H9 (cell line): Measurements from ENCODE around the gene PTGFR. TPM values are rescaled to one million over a fixed set of nuclear protein-coding genes. Genes with fewer than 3 reads are reported as not detected.

Experiments used
- DNase-seq: peaks from one replicate; pipeline ENCODE4 v3.0.0-alpha.2; 2017
- H2AFZ ChIP-seq: one replicate; pipeline ENCODE4 v1.6.1; 2013; ENCODE audit warnings: mild to moderate bottlenecking, low read length, control low read depth, moderate library complexity
- H2AK5ac ChIP-seq: 2 replicates; pipeline ENCODE4 v1.6.1; 2013; ENCODE audit warnings: low read length, control low read depth, mixed read lengths; ENCODE audit not compliant: insufficient read length
- H2BK120ac ChIP-seq: one replicate; pipeline ENCODE4 v1.6.1; 2013; ENCODE audit warnings: low read depth, mild to moderate bottlenecking, low read length, control low read depth, inconsistent platforms; ENCODE audit not compliant: poor library complexity, severe bottlenecking
- H2BK12ac ChIP-seq: 2 replicates; pipeline ENCODE4 v1.6.1; 2013; ENCODE audit warnings: low read length, control low read depth, mixed read lengths, low read depth; ENCODE audit not compliant: insufficient read length
- H2BK15ac ChIP-seq: 2 replicates; pipeline ENCODE4 v1.6.1; 2013; ENCODE audit warnings: low read depth, low read length, control low read depth
- H2BK20ac ChIP-seq: one replicate; pipeline ENCODE4 v1.6.1; 2013; ENCODE audit warnings: low read depth, mild to moderate bottlenecking, low read length, control low read depth, inconsistent platforms; ENCODE audit not compliant: poor library complexity, severe bottlenecking
- H2BK5ac ChIP-seq: 2 replicates; pipeline ENCODE4 v1.6.1; 2013; ENCODE audit warnings: low read length, control low read depth, mixed read lengths; ENCODE audit not compliant: insufficient read length
- H3K14ac ChIP-seq: 2 replicates; pipeline ENCODE4 v1.6.1; 2013; ENCODE audit warnings: low read length, control low read depth; ENCODE audit not compliant: insufficient read depth
- H3K18ac ChIP-seq: 2 replicates; pipeline ENCODE4 v1.6.1; 2013; ENCODE audit warnings: low read depth, mild to moderate bottlenecking, mixed read lengths, low read length, control low read depth; ENCODE audit not compliant: insufficient read length
- H3K23ac ChIP-seq: 2 replicates; pipeline ENCODE4 v1.6.1; 2013; ENCODE audit warnings: low read length, control low read depth, mixed read lengths, low read depth; ENCODE audit not compliant: insufficient read length
- H3K23me2 ChIP-seq: 2 replicates; pipeline ENCODE4 v1.6.1; 2013; ENCODE audit warnings: low read depth, mild to moderate bottlenecking, mixed read lengths, low read length, control low read depth; ENCODE audit not compliant: insufficient read length, poor library complexity, severe bottlenecking
- H3K27ac ChIP-seq: 2 replicates; pipeline ENCODE4 v1.5.1; 2013; ENCODE audit warnings: low read length, control low read depth, mixed read lengths, low read depth; ENCODE audit not compliant: insufficient read length
- H3K27me3 ChIP-seq: 2 replicates; pipeline ENCODE4 v1.6.1; 2013; ENCODE audit warnings: low read length, control low read depth, inconsistent platforms; ENCODE audit not compliant: insufficient read depth
- H3K4ac ChIP-seq: 2 replicates; pipeline ENCODE4 v1.6.1; 2013; ENCODE audit warnings: low read depth, mild to moderate bottlenecking, control low read depth, inconsistent platforms, low read length, moderate library complexity
- H3K4me1 ChIP-seq: 2 replicates; pipeline ENCODE4 v1.6.1; 2013; ENCODE audit warnings: low read length, control low read depth, inconsistent platforms; ENCODE audit not compliant: insufficient read depth
- H3K4me2 ChIP-seq: 2 replicates; pipeline ENCODE4 v1.6.1; 2013; ENCODE audit warnings: low read length, control low read depth, mixed read lengths; ENCODE audit not compliant: insufficient read length, insufficient read depth
- H3K56ac ChIP-seq: 2 replicates; pipeline ENCODE4 v1.6.1; 2013; ENCODE audit warnings: low read depth, mild to moderate bottlenecking, mixed read lengths, low read length, control low read depth; ENCODE audit not compliant: insufficient read length
- H3K79me1 ChIP-seq: 2 replicates; pipeline ENCODE4 v1.6.1; 2013; ENCODE audit warnings: low read depth, mild to moderate bottlenecking, moderate library complexity, low read length, control low read depth, inconsistent platforms; ENCODE audit not compliant: insufficient read depth, poor library complexity, severe bottlenecking
- H3K79me2 ChIP-seq: 2 replicates; pipeline ENCODE4 v1.6.1; 2013; ENCODE audit warnings: low read length, control low read depth, inconsistent platforms; ENCODE audit not compliant: insufficient read depth
- H3K9ac ChIP-seq: 2 replicates; pipeline ENCODE4 v1.6.1; 2013; ENCODE audit warnings: low read length, control low read depth, mixed read lengths; ENCODE audit not compliant: insufficient read length; ENCODE audit errors: extremely low read depth
- H3K9me3 ChIP-seq: one replicate; pipeline ENCODE4 v1.6.1; 2013; ENCODE audit warnings: low read depth, low read length, inconsistent platforms; ENCODE audit not compliant: control insufficient read depth
- H3T11ph ChIP-seq: one replicate; pipeline ENCODE4 v1.6.1; 2013; ENCODE audit warnings: mild to moderate bottlenecking, low read length, control low read depth, inconsistent platforms
- H4K20me1 ChIP-seq: one replicate; pipeline ENCODE4 v1.6.1; 2013; ENCODE audit not compliant: control insufficient read depth, insufficient read length, insufficient read depth
- H4K5ac ChIP-seq: 2 replicates; pipeline ENCODE4 v1.6.1; 2013; ENCODE audit warnings: low read depth, mild to moderate bottlenecking, mixed read lengths, low read length, control low read depth; ENCODE audit not compliant: insufficient read length
- H4K8ac ChIP-seq: replicated peaks from 2 replicates; pipeline ENCODE4 v1.6.1; 2013; ENCODE audit warnings: low read length, control low read depth, mixed read lengths, low read depth; ENCODE audit not compliant: insufficient read length
- H4K91ac ChIP-seq: 2 replicates; pipeline ENCODE4 v1.6.1; 2013; ENCODE audit warnings: low read depth, mild to moderate bottlenecking, moderate library complexity, mixed read lengths, low read length, control low read depth; ENCODE audit not compliant: insufficient read length
- H3K27ac Mint-ChIP-seq, 3 experiments: 2 replicates in 2 of 3; 3 replicates in 1 of 3; pipeline ENCODE4 v1.8.0; 2020 to 2021; ENCODE audit warnings: mixed read lengths in 3 of 3, mild to moderate bottlenecking in 1 of 3, moderate library complexity in 1 of 3
- H3K27me3 Mint-ChIP-seq: 2 replicates; pipeline ENCODE4 v1.8.0; 2021; ENCODE audit warnings: low read depth, mild to moderate bottlenecking, moderate library complexity, mixed read lengths
- H3K36me3 Mint-ChIP-seq, 3 experiments: 2 replicates in 2 of 3; 3 replicates in 1 of 3; pipeline ENCODE4 v1.8.0; 2020 to 2021; ENCODE audit warnings: low read depth in 3 of 3, mixed read lengths in 3 of 3; ENCODE audit not compliant: insufficient read depth in 1 of 3
- H3K4me1 Mint-ChIP-seq, 2 experiments: 2 replicates each; pipeline ENCODE4 v1.8.0; 2020; ENCODE audit warnings: mixed read lengths in 2 of 2
- H3K4me3 Mint-ChIP-seq, 2 experiments: 2 replicates in 1 of 2; 3 replicates in 1 of 2; pipeline ENCODE4 v1.8.0; 2020 to 2021; ENCODE audit warnings: mild to moderate bottlenecking in 2 of 2, mixed read lengths in 2 of 2, moderate library complexity in 1 of 2
- H3K9me3 Mint-ChIP-seq, 2 experiments: 2 replicates in 1 of 2; 3 replicates in 1 of 2; pipeline ENCODE4 v1.8.0; 2020; ENCODE audit warnings: mild to moderate bottlenecking in 2 of 2, mixed read lengths in 2 of 2, moderate library complexity in 1 of 2
- WGBS: extraction: QIAGEN DNeasy Blood & Tissue Kit; methylation state at CpG from one replicate; pipeline ENCODE4 v1.1.7; 2013; ENCODE audit warnings: missing lambda C conversion rate, low lambda C conversion rate, mixed read lengths; ENCODE audit not compliant: insufficient read length; ENCODE audit errors: extremely low coverage; 5-methylcytosine and 5-hydroxymethylcytosine counted together
- total RNA-seq: library from RNA; stranded (reverse); gene quantifications from 2 replicates; pipeline ENCODE4 v1.2.1, GENCODE V29; 2021
- TF ChIP-seq, protein P1 (sequence below): fragments of 200-600 bp; sonication (generic); conservative IDR thresholded peaks from 3 replicates; pipeline ENCODE4 v1.8.0; 2021; ENCODE audit warnings: antibody characterized with exemption, mild to moderate bottlenecking

PTGFR gene
- total RNA-seq, 1 experiment from 2014 or later: not detected

- TF ChIP-seq, protein P1, sequence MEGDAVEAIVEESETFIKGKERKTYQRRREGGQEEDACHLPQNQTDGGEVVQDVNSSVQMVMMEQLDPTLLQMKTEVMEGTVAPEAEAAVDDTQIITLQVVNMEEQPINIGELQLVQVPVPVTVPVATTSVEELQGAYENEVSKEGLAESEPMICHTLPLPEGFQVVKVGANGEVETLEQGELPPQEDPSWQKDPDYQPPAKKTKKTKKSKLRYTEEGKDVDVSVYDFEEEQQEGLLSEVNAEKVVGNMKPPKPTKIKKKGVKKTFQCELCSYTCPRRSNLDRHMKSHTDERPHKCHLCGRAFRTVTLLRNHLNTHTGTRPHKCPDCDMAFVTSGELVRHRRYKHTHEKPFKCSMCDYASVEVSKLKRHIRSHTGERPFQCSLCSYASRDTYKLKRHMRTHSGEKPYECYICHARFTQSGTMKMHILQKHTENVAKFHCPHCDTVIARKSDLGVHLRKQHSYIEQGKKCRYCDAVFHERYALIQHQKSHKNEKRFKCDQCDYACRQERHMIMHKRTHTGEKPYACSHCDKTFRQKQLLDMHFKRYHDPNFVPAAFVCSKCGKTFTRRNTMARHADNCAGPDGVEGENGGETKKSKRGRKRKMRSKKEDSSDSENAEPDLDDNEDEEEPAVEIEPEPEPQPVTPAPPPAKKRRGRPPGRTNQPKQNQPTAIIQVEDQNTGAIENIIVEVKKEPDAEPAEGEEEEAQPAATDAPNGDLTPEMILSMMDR: no peak
- Histone ChIP-seq H2BK20ac (no peak overlapping the region), H3K18ac (no peak overlapping the region), H3K9me3 (no peaks in the 10 kb centered on the region), H3K27me3 (no peaks in the 10 kb centered on the region), H3K4ac (no peak overlapping the region), H2BK12ac (no peak overlapping the region), H2BK5ac (no peak overlapping the region), H2BK15ac (no peak overlapping the region), H4K8ac (no peak overlapping the region), H3K56ac (no peak overlapping the region), H2AFZ (no peak overlapping the region), H3K4me2 (no peak overlapping the region), H4K20me1 (no peaks in the 10 kb centered on the region), H3K9ac (no peak overlapping the region), H4K5ac (no peak overlapping the region), H2BK120ac (no peak overlapping the region), H3K79me2 (no peaks in the 10 kb centered on the region), H3K79me1 (no peaks in the 10 kb centered on the region), H3T11ph (no peak overlapping the region), H3K23me2 (no peaks in the 10 kb centered on the region), H3K27ac (no peak overlapping the region), H3K4me1 (no peaks in the 10 kb centered on the region), H4K91ac (no peak overlapping the region), H2AK5ac (no peak overlapping the region), H3K23ac (no peak overlapping the region), H3K14ac (no peak overlapping the region)
- H3K27ac Mint-ChIP-seq: no peak overlapping the region
- no CpG with 5 or more reads among the region's 2 CpGs for WGBS
- DNase-seq: no peak
- H3K36me3 Mint-ChIP-seq: peaks cover under 1 to 2% (median 1%) of the 10 kb centered on the region in 3 experiments; a peak in 6 of 7 replicates
- H3K9me3 Mint-ChIP-seq: peaks cover 2 to 3% of the 10 kb centered on the region in 2 experiments; a peak in 4 of 5 replicates
- H3K27me3 Mint-ChIP-seq: no peaks in the 10 kb centered on the region; the same call in 1 of the 2 replicates
- no peaks in the 10 kb centered on the region for H3K4me1 Mint-ChIP-seq
- no peak overlapping the region for H3K4me3 Mint-ChIP-seq
Observed at GRCh38 chr1:78536427-78536826, 45.7 kb downstream of the PTGFR start.
